HG03095 (cell line): Measurements from ENCODE around the gene KCTD13.
"Not testable (repeated sequence)": the region's sequence is repeated elsewhere in the genome, so short reads cannot be mapped to it uniquely, and the experiment has no call there.

ENCODE experiments used
- ATAC-seq: cut with Tn5 transposase; IDR thresholded peaks from one replicate; pipeline ENCODE4 v1.9.1; 2021; ENCODE audit warnings: moderate library complexity; ENCODE audit not compliant: unreplicated experiment

KCTD13 gene

DNA sequence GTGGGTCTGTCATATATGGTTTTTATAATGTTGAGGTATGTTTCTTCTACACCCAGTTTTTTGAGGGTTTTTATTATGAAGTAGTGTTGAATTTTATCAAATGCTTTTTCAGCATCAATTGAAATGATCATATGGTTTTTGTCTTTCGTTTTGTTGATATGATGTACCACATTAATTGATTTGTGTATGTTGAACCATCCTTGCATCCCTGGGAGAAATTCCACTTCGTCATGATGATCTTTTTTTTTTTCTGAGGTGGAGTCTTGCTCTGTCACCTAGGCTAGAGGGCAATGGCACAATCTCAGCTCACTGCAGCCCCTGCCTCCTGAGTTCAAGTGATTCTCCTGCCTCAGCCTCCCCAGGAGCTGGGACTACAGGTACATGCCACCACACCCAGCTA lies 21.9 kb upstream of the KCTD13 start:
- no peak for ATAC-seq

DNA sequence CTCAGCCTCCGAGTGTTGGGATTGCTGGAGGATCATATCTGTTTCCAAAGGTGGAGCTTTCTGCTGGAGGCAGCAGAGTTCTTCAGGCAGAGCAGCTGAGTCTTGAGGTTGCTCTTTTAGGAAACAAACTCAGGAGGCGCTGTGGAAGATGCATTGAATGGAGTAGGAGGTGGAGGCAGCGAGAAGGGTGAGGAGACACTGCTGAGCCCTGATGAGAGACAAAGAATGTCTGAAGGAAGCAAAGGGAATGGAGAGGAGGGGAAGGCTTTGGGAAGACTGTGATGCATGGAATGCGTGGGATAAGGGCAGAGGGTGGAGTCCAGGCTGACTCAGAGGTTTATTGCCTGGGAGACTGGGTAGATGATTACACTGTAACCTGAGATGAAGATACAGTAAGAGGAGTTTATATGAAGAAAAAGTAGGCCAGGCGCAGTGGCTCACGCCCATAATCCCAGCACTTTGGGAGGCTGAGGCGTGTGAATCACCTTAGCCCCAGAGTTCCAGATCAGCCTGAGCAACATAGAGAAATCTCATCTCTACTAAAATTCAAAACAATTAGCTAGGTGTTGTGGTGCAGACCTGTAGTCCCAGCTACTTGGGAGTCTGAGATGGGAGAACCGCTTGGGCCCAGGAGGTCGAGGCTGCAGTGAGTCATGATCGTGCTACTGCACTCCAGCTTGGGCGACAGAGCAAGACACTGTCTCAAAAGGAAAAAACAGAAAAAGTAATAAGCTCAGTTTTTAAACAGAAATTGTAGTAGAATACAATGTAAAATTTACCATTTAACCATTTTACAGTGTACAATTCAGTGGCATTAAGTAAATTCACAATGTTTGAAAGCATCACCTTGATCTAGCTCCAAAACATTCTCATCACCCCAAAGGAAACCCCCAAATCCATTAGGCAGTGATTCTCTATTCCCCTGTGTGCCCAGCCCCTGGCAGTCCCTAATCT lies 18.1 kb upstream of the KCTD13 start:
- no peak for ATAC-seq

DNA sequence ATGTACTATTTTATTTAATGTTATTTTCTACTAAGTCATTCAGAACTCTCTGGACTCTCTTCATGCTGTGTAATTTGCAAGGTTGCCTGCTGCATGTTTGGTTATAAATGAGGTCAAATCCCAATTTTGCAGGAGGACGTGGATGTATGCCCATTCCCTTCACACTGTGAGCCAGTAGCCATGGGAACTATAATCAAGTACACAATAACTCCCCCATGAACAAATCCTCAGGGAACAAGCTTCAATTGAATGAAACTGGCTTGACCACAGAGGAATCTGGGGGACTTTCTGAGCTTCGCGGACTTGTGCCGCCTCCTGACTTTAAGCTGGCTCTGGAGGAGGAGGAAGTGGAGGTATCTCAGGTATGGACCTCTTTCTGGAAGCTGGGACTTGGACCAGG lies 14.6 kb upstream of the KCTD13 start:
- ATAC-seq = no peak

DNA sequence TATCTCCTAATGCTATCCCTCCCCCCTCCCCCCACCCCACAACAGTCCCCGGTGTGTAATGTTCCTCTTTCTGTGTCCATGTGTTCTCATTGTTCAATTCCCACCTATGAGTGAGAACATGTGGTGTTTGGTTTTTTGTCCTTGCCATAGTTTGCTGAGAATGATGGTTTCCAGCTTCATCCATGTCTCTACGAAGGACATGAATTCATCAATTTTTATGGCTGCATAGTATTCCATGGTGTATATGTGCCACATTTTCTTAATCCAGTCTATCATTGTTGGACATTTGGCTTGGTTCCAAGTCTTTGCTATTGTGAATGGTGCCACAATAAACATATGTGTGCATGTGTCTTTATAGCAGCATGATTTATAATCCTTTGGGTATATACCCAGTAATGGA lies 5.7 kb upstream of the KCTD13 start:
- not testable (repeated sequence) for ATAC-seq

DNA sequence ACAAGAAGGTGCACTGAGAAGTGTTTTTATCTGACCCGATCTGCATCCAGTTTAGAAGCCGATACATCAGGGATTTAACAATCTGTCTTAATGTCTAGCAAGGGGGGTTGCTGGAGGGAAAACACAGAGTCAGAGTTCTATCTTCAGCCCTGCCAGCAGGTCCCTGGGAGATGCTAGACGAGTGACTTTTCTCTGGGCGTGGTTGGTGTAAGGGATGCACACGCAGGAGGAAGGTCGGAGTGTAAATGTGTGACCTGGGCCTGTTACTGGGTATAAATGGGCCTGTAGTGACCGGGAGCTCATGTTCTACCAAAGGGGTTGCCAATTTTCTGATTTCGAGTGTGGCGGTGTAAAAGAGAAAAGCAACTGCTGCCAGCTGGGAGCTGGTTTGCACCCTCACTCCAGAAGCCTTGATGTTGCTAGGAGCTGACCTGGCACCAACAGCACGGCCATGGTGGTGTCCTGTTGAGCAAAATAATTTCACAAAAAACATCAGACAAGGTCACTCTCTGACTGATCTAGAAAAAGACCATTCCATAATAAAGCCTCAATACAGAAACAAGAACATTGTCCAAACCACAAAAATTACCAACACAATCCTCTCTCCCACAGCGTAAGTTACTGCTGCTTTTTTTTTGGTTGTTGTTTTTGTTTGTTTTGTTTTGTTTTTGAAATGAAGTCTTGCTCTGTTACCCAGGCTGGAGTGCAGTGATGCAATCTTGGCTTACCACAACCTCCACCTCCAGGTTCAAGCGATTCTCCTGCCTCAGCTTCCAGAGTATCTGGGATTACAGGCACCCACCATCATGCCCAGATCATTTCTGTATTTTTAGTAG lies 1.3 kb upstream of the KCTD13 start:
- no peak for ATAC-seq

DNA sequence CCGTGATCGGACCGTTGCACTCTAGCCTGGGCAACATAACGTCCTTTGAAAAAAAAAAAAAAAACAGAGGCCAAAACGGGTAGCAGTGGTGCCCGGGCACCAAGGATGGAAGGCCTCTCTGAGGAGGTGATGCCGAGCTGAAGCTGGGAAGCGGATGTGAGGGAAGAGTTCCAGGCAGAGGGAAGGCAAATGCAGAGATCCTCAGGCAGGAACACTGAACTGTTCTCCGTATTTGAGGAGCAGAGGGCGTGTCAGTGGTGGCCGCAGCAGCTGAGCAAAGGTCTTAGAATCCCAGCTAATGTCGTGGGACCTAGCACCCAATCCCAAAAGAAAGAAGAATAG lies 656 bp upstream of the KCTD13 start:
- no peak for ATAC-seq

DNA sequence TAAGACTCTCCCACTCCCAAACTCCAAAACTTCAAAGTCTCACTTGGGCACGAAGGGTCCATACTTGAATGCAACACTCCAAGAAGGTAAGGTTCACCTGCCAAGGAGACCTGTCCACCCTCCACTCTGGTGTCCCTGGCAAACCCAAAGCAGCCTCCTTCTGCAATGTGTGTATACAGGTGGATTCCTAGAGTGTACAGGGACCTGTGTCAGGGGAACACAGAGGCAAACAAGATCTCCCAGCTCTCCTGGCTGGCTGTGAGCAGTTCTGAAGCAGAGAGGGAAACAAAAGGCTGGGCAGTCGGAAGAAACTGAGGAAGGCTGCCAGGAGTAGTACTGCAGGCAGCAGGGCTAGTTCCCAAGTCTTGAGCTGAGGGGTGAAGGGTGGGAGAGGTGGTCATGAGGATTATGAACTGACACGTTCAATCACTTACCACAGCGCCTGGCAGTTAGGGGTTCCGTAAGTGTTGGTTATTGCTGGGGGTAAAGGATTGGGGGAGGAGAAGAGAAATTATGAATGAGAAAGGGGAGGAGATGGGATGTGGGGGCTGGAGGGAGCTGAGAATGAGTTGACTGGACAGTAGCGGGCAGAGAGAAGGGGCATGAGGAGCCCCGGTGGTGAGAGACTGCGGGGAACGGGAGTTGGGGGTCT lies 795 bp downstream of the KCTD13 start:
- no peak for ATAC-seq

DNA sequence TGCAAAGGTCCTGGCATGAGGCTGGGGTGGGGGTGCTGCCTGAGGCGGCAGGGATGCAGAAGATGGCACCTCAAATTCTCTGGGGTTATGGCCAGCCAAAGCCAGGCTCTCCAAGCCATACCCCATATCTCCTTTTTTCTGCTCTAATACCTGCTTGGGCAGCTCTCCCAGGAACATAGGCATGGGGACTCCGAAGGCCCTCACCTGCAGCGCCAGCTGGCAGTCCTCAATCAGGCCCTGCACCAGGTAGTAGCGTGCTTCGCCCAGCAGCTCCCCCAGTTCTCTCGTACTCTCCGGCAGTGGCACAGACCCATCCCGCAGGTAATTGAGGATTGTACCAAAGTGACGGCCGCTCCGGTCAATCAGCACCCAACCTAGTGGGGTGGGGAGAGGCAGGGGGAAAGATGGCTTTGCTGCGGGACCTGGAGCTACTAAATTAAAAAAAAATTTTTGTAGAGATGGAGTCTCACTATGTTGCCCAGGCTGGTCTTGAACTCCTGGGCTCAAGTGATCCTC lies 3.0 kb downstream of the KCTD13 start:
- ATAC-seq = no peak

DNA sequence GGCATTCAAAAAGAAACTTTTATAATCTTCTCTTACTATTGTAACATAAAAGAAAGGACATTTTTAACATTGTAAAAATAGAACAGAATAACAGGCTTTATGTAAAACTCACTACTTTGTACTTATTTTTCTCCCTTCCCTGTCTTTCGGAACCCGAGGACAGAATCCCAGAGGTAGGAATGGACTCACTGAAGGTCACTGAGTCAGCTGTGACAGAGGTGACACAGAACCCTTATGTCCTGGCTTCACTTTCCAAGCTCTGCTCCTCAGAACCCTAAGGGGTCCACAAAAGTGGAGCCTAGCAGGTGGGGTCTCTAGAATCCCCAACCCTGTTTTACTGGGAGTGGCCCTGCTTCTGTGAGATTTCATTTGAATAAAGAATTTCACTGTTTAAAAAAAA lies 3.7 kb downstream of the KCTD13 start:
- ATAC-seq = no peak

DNA sequence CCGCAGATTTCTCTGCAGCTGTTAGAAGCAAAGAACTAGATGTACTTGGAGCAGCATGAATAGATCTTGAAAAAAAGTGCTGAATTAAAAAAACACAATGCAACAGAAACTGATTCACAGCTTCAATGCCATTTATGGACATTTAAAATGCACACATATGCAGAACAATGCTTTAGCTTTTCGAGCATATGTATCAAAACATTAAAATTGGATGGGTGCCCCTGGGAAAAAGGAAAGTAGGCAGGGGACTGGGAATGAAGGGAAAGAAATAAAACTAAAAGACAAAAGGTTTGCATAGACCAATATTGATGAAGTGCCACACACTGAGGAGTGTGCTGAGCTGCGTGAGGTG lies 5.0 kb downstream of the KCTD13 start:
- ATAC-seq = no peak

DNA sequence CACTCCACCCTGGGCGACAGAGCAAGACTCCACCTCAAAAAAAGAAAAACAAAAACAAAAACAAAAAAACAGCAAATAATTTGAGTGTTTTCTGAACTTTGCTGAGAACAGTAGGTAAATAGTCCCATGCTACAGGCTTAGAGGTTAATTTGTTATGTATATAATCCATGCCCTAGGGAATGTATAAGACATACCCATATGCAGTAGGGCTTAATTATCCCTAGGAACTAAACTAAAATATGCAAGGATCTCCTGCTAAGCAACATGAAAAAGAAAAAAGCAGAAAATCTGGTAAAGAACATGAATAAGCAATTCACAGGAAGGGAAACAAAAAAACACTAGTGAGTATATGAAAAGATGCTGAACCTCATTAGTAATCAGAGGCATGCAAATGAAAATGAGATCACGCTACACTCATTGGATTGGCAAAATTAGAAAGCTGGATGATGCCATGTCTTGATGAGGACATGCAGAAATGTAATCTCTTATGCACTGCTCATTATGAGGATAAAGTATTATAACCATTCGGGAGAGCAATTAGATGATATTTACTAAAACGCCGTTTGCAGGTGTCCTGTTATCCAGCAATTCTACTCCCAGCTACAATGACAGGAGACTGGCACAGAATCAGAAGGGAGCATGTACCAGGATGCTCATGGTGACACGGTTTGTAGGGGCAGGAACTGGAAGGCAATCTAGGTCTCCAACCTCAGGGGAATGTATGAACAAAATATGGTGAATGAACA lies 5.6 kb downstream of the KCTD13 start:
- ATAC-seq = no peak

DNA sequence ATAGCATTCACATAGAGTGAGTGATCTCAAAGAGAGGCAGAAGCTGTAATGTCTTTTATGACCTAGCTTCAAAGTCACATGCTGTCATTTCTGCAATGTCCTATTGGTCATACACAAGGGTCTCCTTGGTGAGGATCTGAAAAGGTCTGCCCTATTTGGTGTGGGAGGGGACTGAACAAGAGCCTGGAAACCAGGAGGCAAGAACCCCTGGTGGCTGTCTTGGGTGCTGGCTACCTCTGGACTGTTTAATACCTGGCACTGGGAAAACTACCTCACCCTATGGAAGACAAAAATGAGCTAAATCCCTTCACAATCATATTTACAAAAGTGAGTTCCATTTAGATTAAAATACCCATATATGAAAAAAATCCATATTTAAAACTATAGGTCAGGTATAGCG lies 9.0 kb downstream of the KCTD13 start:
- ATAC-seq = no peak

DNA sequence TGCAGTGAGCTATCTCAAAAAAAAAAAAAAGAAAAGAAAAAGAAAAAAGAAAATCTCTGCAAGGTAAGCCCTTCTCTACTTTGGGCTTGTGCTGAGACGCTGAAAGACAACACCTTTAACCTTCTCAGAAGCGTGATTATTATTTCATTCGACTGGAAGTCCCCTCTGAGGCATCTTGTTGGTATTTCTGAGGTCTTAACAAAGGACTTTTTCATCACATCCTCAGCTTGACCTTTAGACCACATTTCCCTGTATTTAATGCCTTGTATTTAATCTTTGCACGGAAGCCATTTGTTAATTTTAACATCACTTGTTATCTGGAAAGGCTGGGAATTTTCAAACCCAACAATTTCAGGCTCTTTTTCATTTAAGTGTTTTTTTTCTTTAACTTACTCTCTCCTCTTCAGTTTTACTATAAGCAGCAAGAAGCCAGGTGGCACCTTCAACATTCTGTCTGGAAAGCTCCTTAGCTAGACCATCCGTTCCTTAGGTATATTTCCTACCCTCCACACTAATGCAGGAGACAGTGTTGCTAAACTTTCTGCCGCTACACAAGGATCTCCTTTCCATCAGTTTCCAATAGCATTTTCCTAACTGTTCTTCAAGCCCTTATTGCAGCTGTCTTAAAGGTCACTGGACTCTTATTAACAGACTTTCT lies 10.3 kb downstream of the KCTD13 start:
- no peak for ATAC-seq

DNA sequence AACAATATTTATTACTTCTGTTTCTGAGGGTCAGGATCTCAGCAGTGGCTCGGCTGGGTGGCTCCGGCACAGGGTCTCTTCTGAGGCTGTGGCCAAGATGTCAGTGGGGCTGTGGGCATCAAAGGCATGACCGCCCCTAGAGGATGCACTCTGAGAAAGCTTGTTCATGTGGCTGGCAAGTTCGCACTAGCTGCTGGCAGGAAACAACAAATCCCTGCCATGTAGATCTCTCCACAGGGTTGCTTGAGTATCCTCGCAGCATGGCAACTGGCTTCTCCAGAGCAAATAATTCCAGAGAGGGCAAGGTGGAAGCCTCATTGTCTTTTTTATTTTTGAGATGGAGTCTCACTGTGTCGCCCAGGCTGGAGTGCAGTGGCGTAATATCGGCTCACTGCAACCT lies 12.5 kb downstream of the KCTD13 start:
- ATAC-seq = no peak

DNA sequence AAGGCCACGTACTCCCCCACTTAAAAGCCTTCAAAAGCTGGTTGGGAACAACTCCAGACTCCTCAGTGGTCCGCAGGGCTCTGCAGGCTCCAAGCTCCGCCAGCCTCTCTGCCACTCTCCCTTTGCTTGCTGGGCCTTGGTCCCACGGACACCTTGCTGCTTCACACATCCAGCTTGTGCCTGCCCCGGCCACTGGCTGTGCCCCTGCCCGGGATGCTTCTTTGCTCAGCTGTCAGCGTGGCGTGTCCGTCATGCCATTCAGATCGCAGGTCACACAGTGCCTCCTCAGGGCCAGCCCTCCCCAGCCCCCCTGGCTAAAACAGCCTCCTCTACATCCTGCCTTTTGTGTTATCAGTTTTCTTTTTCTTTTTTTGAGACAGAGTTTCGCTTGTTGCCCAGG lies 13.9 kb downstream of the KCTD13 start:
- no peak for ATAC-seq

DNA sequence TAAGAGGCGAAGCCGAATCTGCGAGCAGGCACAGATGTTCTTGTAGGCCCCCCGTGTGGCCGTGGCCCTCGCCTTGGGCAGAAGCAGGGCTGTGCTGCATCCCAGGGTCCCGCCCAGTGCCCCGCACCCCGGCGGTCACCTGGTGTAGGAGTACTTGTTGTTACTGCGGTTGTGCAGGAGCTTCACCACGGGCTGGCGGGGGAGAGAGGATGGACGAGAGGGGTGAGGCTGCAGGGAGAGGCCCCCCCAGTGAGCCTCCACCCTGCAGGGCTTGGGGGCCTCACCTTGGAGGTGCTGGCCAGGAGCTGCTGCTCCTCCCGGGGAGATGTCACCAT lies 14.4 kb downstream of the KCTD13 start:
- no peak for ATAC-seq

DNA sequence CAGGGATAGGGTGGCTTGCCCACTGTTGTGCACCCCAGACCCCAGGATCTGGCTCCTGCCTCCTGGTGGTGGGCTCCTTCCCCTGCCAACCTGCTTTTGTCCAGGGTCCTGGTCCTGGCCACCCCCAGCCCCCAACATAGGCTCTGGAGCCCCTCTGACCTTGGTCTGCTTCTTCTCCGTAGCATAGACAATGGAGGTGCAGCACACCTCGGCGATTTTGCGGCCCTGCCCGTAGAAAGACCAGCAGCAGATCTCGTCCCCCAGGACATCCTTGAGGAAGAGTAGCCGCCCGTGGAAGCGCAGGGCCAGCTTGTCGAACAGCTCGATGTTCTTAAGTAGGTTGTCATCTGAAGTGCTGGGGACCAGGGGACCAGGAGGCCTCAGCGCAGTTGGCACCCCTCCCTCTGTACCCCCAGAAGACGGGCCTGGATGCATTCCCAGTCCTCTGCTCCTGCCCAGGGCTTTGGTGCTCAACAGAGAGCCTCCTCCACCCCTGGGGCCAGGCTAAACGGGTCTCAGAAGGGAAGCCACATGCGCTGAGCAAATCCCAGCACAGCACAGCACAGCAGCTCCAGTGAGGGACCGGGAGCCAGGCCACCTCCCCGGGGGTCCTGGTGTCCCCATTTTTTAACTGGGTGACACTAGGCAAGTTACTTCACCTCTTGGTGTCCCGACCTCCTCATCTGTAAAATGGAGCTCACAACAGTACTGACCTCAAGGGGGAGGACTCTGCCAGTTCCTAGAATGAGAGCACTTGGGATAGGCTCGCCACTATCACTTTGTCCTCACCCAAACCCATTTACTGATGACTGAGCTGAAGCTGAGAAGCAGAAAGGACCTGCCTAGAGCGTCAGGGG lies 15.0 kb downstream of the KCTD13 start:
- no peak for ATAC-seq

DNA sequence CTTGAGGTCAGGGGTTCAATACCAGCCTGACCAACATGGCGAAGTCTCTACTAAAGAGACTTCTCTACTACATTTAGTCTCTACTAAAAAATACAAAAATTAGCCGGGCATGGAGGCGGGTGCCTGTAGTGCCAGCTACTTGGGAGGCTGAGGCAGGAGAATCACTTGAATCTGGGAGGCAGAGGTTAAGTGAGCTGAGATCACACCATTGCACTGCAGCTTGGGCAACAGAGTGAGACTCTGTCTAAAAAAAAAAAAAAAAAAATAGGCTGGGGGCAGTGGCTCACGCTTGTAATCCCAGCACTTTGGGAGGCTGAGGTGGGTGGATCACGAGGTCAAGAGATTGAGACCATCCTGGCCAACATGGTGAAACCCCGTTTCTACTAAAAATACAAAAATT lies 16.2 kb downstream of the KCTD13 start:
- not testable (repeated sequence) for ATAC-seq

DNA sequence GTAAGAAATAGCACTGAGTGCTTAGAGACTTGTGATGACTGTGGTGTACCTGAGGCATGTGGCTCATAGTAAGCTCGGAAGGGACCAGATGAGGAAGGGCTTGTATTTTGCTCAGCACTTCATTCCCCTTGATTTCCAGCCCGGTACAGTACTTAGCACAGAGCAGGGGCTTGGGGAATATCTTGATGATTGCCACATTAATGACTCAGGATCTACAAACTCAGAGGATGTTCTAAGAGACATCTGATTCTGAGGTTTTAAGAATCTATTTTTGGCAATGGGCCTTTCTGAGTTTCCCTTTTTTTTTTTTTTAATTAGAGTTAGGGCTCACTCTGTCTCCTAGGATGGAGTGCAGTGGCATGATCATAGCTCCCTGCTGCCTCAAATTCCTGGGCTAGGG lies 16.6 kb downstream of the KCTD13 start:
- no peak for ATAC-seq
